ENCODE results near the gene METTL9. TPM values are rescaled to one million over a fixed set of nuclear protein-coding genes. Genes with fewer than 3 reads are reported as not detected.
A peak's percentile ranks its signal among the peaks of the same experiment; 100 is the strongest.

METTL9 gene
- total and polyA plus RNA-seq, 2 of the 4 experiments (the other 2 are of a cell fraction), result 54.8 to 95.5 TPM

- Histone ChIP-seq H3K27me3 (ENCODE audit: control insufficient read depth, insufficient read depth, low read length) (no peaks in the 10 kb centered on the region), H3K14ac (replicated peaks; ENCODE audit: low read depth, low read length) (no peak overlapping the region), H3K9me3 (ENCODE audit: control insufficient read depth, insufficient read depth, low read length) (no peaks in the 10 kb centered on the region), H4K20me1 (ENCODE audit: insufficient read depth, low read length) (0 out of 2 replicates have a peak, but pooled peaks cover 3% of the 10 kb centered on the region), H4K8ac (ENCODE audit: low read depth in 2 of 2, low read length in 2 of 2) (no peak overlapping the region), H3K4ac (ENCODE audit: low read depth, low read length) (no peak overlapping the region), H3K18ac (ENCODE audit: low read depth, low read length) (no peak overlapping the region), H3K4me3 (ENCODE audit: insufficient read depth, low read depth, low read length) (no peak overlapping the region), H2BK120ac (ENCODE audit: low read depth, low read length) (no peak overlapping the region), H3K4me1 (ENCODE audit: control insufficient read depth, insufficient read depth, low read length) (no peaks in the 10 kb centered on the region), H4K91ac (ENCODE audit: insufficient read depth, low read depth, low read length) (no peak overlapping the region), H3K4me2 (ENCODE audit: low read depth, low read length) (no peak overlapping the region), H3K79me1 (ENCODE audit: low read depth in 1 of 2, low read length in 2 of 2) (peaks cover 33 to 51% of the 10 kb centered on the region in 2 experiments), H3K9me1 (ENCODE audit: insufficient read depth, low read length) (no peaks in the 10 kb centered on the region), H4K5ac (ENCODE audit: low read depth, low read length) (peak overlapping the region; percentile 43; the same call in 1 of the 2 replicates), H2BK15ac (ENCODE audit: low read depth, low read length) (no peak overlapping the region), H3K9ac (ENCODE audit: low read depth, low read length) (no peak overlapping the region), H2AFZ (replicated peaks; ENCODE audit: low read length, poor library complexity) (no peak overlapping the region), H3K36me3 (ENCODE audit: control insufficient read depth, insufficient read depth, low read length) (peaks cover 5% of the 10 kb centered on the region), H2AK9ac (replicated peaks; ENCODE audit: low read depth, low read length, poor library complexity) (no peak overlapping the region), H2BK20ac (ENCODE audit: low read depth, low read length) (no peak overlapping the region), H3K56ac (ENCODE audit: extremely low read depth, insufficient read depth, low read length) (no peak overlapping the region), H2AK5ac (ENCODE audit: low read depth, low read length) (no peak overlapping the region), H3K27ac (ENCODE audit: insufficient read depth, low read length) (no peak overlapping the region), H2BK5ac (ENCODE audit: low read depth, low read length, poor library complexity, severe bottlenecking) (no peak overlapping the region), H3K23ac (ENCODE audit: low read depth, low read length) (no peak overlapping the region)
- intact Hi-C loops (cut with micrococcal nuclease), result loop anchor here (2.0 kb wide), 1 partner anchor 15 kb away; no protein-coding TSS in a partner anchor
- TF ChIP-seq POLR2A (IDR thresholded peaks at IDR 0.05; ENCODE audit: low read depth, low read length) (no peak), RCOR1 (IDR thresholded peaks at IDR 0.05; ENCODE audit: insufficient replicate concordance, low read length) (no peak), ELK1 (IDR thresholded peaks at IDR 0.05; ENCODE audit: borderline replicate concordance, low read depth, low read length) (no peak), RAD21 (IDR thresholded peaks at IDR 0.05; ENCODE audit: low read length) (no peak), MXI1 (IDR thresholded peaks at IDR 0.05; ENCODE audit: borderline replicate concordance, low read depth, low read length) (no peak), RFX5 (IDR thresholded peaks at IDR 0.05; ENCODE audit: low read depth, low read length) (no peak), MAZ (IDR thresholded peaks at IDR 0.05; ENCODE audit: borderline replicate concordance, low read depth, low read length) (no peak), CEBPB (IDR thresholded peaks at IDR 0.05; ENCODE audit: low read depth, low read length) (no peak), USF2 (IDR thresholded peaks at IDR 0.05; ENCODE audit: low read depth, low read length) (no peak), MAFK (IDR thresholded peaks at IDR 0.05; ENCODE audit: low read depth, low read length) (no peak), NFE2L2 (IDR thresholded peaks at IDR 0.05; ENCODE audit: low read depth, low read length) (no peak), FOS (IDR thresholded peaks at IDR 0.05; ENCODE audit: low read depth, low read length) (no peak), CTCF (conservative IDR thresholded peaks at IDR 0.05; ENCODE audit: low read depth, low read length) (no peak)
- ChIA-PET CTCF (no interaction called here), POLR2A (ENCODE audit: unreplicated experiment) (interaction anchor here (0.6 kb wide), 1 partner anchor 18 kb away, joined by 3 read pairs; no protein-coding TSS in a partner anchor)
- WGBS, 2 experiments (ENCODE audit: extremely low coverage in 2 of 2, insufficient read length in 1 of 2), result no CpG with 5 or more reads among the region's 4 CpGs
- DNase-seq, result no peak
- no peak for ATAC-seq (ENCODE audit: low read depth)
- dilution Hi-C loops (cut with HindIII; ENCODE audit: low sequenced_read_pairs, unreplicated experiment), result no loop called here
- in situ Hi-C loops (cut with MboI; ENCODE audit: low sequenced_read_pairs), result no loop called here
- BruUV-seq (replicated peaks), result no TSS peak
Measured at GRCh38 chr16:21619765-21620425, 20.5 kb downstream of the METTL9 start.
